ENCODE results near the gene PPP1R27. TPM values are rescaled to one million over a fixed set of nuclear protein-coding genes. Genes with fewer than 3 reads are reported as not detected.
A peak's percentile ranks its signal among the peaks of the same experiment; 100 is the strongest.

PPP1R27 gene
- total and polyA plus RNA-seq, 7 experiments from 2014 or later, result 0.13 TPM; not detected in 6

- Histone ChIP-seq H3K27me3 (ENCODE audit: control insufficient read depth in 2 of 2, insufficient read depth in 2 of 2, low read length in 2 of 2) (no peaks in the 10 kb centered on the region), H3K27ac (ENCODE audit: low read depth, low read length) (peak within 1 kb of the TSS; percentile 98), H3K4me1 (ENCODE audit: control insufficient read depth in 2 of 2, insufficient read depth in 2 of 2, low read length in 2 of 2) (peaks cover 25 to 28% of the 10 kb centered on the region in 2 donors), H3K36me3 (ENCODE audit: control insufficient read depth in 2 of 3, insufficient read depth in 3 of 3, low read length in 3 of 3) (peaks cover 8 to 21% (median 12%) of the 10 kb centered on the region in 3 experiments), H3K4me3 (ENCODE audit: low read length) (peak within 1 kb of the TSS; percentile 93), H3K9me3 (ENCODE audit: control insufficient read depth in 2 of 3, low read length in 3 of 3) (no peaks in the 10 kb centered on the region)
- CTCF ChIA-PET, result no interaction called here
- peaks cover 0 to 16% (median 0%) of the 10 kb centered on the region in 5 donors for H3K36me3 Mint-ChIP-seq
- no peaks in the 10 kb centered on the region for H3K27me3 Mint-ChIP-seq
- peaks cover 0 to 2% (median 0%) of the 10 kb centered on the region in 11 donors for H3K9me3 Mint-ChIP-seq
- intact Hi-C loops (cut with micrococcal nuclease), result loop anchor here (1.0 to 5.0 kb wide), 7 partner anchors 10 to 152 kb away; partner anchors contain the start of genes ALYREF (in 2 of the 2), ANAPC11 (in 2 of the 2), MAFG (in 2 of the 2) and LRRC45 (in 1 of the 2)
- DNase-seq (no peak), ATAC-seq (peak; percentile 82)
- POLR2A ChIA-PET, result interaction anchor here (0.7 to 4.5 kb wide), 9 partner anchors 8 to 356 kb away, joined by 3 to 62 read pairs (median 6); partner anchors contain the start of genes MCRIP1, P4HB and SIRT7
- peak within 1 kb of the TSS; percentile 82 to 92 (median 88) for H3K4me3 Mint-ChIP-seq
- peak within 1 kb of the TSS; percentile 89 to 97 (median 95) for H3K27ac Mint-ChIP-seq
- peaks cover 11 to 43% (median 41%) of the 10 kb centered on the region in 7 donors for H3K4me1 Mint-ChIP-seq
These were observed 36.1 kb upstream of the PPP1R27 start, which contains the start of gene ARHGDIA for GRCh38 chr17:81870981-81871386. TSS of gene ARHGDIA (minus strand) at chr17:81871337. CDS start at chr17:81869930, 1,407 bp downstream.

- Mint-ChIP-seq H3K27me3 (no peaks in the 10 kb centered on the region), H3K4me3 (peak overlapping the region; percentile 79 to 92 (median 84)), H3K27ac (peak overlapping the region; percentile 70 to 93 (median 90)), H3K36me3 (peaks cover 0 to 16% (median 0%) of the 10 kb centered on the region in 5 donors), H3K4me1 (peaks cover 11 to 46% (median 41%) of the 10 kb centered on the region in 7 donors), H3K9me3 (peaks cover 0 to 2% (median 0%) of the 10 kb centered on the region in 11 donors)
- intact Hi-C loops (cut with micrococcal nuclease), result loop anchor here (1.0 to 5.0 kb wide), 2 partner anchors 9 to 57 kb away; partner anchors contain the start of gene MAFG (in 2 of the 2)
- DNase-seq, result peak in 6 of 9 donors; percentile 29 to 61 (median 49)
- Histone ChIP-seq H3K27ac (ENCODE audit: low read depth, low read length) (peak overlapping the region; percentile 93), H3K27me3 (ENCODE audit: control insufficient read depth in 2 of 2, insufficient read depth in 2 of 2, low read length in 2 of 2) (no peaks in the 10 kb centered on the region), H3K9me3 (ENCODE audit: control insufficient read depth in 2 of 3, low read length in 3 of 3) (no peaks in the 10 kb centered on the region), H3K4me1 (ENCODE audit: control insufficient read depth in 2 of 2, insufficient read depth in 2 of 2, low read length in 2 of 2) (peaks cover 25 to 28% of the 10 kb centered on the region in 2 donors), H3K36me3 (ENCODE audit: control insufficient read depth in 2 of 3, insufficient read depth in 3 of 3, low read length in 3 of 3) (peaks cover 8 to 21% (median 12%) of the 10 kb centered on the region in 3 experiments), H3K4me3 (ENCODE audit: low read length) (peak overlapping the region; percentile 91)
- peak; percentile 26 for ATAC-seq
- ChIA-PET CTCF (interaction anchor here (0.6 kb wide), 1 partner anchor 327 kb away, joined by 3 read pairs; no protein-coding TSS in a partner anchor), POLR2A (interaction anchor here (0.6 to 4.5 kb wide), 16 partner anchors 8 to 355 kb away, joined by 3 to 62 read pairs (median 4); partner anchors contain the start of genes ARL16, HGS, MAFG and MCRIP1)
These were observed 35.5 kb upstream of the PPP1R27 start for GRCh38 chr17:81870131-81870980.

GRCh38 chr17:81869221-81870130 lies 34.6 kb upstream of the PPP1R27 start:
- H3K36me3 Mint-ChIP-seq, result peaks cover 0 to 14% (median 0%) of the 10 kb centered on the region in 5 donors

GRCh38 chr17:81868674-81869220 lies 33.9 kb upstream of the PPP1R27 start:
- peak overlapping the region in 6 of 10 donors; percentile 11 to 64 (median 33) for H3K4me3 Mint-ChIP-seq
- H3K9me3 ChIP-seq (ENCODE audit: control insufficient read depth in 2 of 3, low read length in 3 of 3), result no peaks in the 10 kb centered on the region
- peaks cover 0 to 14% (median 0%) of the 10 kb centered on the region in 5 donors for H3K36me3 Mint-ChIP-seq
- POLR2A ChIA-PET, result interaction anchor here (1.3 to 4.5 kb wide), 5 partner anchors 7 to 156 kb away, joined by 4 to 62 read pairs (median 15); partner anchors contain the start of genes MAFG and P4HB
- H3K4me3 ChIP-seq (ENCODE audit: low read length), result no peak overlapping the region
- intact Hi-C loops (cut with micrococcal nuclease), result loop anchor here in 1 of 2 donors (10.0 kb wide), 2 partner anchors 426 to 1414 kb away; no protein-coding TSS in a partner anchor
- peaks cover 12 to 40% (median 35%) of the 10 kb centered on the region in 7 donors for H3K4me1 Mint-ChIP-seq
- H3K36me3 ChIP-seq (ENCODE audit: control insufficient read depth in 2 of 3, insufficient read depth in 3 of 3, low read length in 3 of 3), result peaks cover 8 to 25% (median 12%) of the 10 kb centered on the region in 3 experiments
- DNase-seq (no peak), ATAC-seq (no peak)
- peak overlapping the region; percentile 93 for H3K27ac ChIP-seq (ENCODE audit: low read depth, low read length)
- H3K4me1 ChIP-seq (ENCODE audit: control insufficient read depth in 2 of 2, insufficient read depth in 2 of 2, low read length in 2 of 2), result peaks cover 25% of the 10 kb centered on the region in 2 donors
- peaks cover 0 to 2% (median 0%) of the 10 kb centered on the region in 11 donors for H3K9me3 Mint-ChIP-seq
- CTCF ChIA-PET, result no interaction called here
- no peaks in the 10 kb centered on the region for H3K27me3 ChIP-seq (ENCODE audit: control insufficient read depth in 2 of 2, insufficient read depth in 2 of 2, low read length in 2 of 2)
- H3K27ac Mint-ChIP-seq, result peak overlapping the region in 5 of 9 donors; percentile 9 to 63 (median 48)
- no peaks in the 10 kb centered on the region for H3K27me3 Mint-ChIP-seq

More at GRCh38 chr17:81869221-81870130, 34.6 kb upstream of the PPP1R27 start:
- peak overlapping the region; percentile 91 for H3K4me3 ChIP-seq (ENCODE audit: low read length)
- intact Hi-C loops (cut with micrococcal nuclease), result loop anchor here (1.0 to 10.0 kb wide), 4 partner anchors 8 to 1415 kb away; partner anchors contain the start of gene MAFG (in 2 of the 2)
- Mint-ChIP-seq H3K27me3 (no peaks in the 10 kb centered on the region), H3K27ac (peak overlapping the region; percentile 70 to 93 (median 90)), H3K4me3 (peak overlapping the region; percentile 79 to 92 (median 84)), H3K4me1 (peaks cover 11 to 43% (median 39%) of the 10 kb centered on the region in 7 donors), H3K9me3 (peaks cover 0 to 2% (median 0%) of the 10 kb centered on the region in 11 donors)
- no peaks in the 10 kb centered on the region for H3K27me3 ChIP-seq (ENCODE audit: control insufficient read depth in 2 of 2, insufficient read depth in 2 of 2, low read length in 2 of 2)
- H3K27ac ChIP-seq (ENCODE audit: low read depth, low read length), result peak overlapping the region; percentile 93
- H3K36me3 ChIP-seq (ENCODE audit: control insufficient read depth in 2 of 3, insufficient read depth in 3 of 3, low read length in 3 of 3), result peaks cover 8 to 21% (median 12%) of the 10 kb centered on the region in 3 experiments
- CTCF ChIA-PET, result interaction anchor here (0.6 kb wide), 1 partner anchor 326 kb away, joined by 3 read pairs; no protein-coding TSS in a partner anchor
- ATAC-seq, result no peak
- DNase-seq, result peak in 5 of 9 donors; percentile 34 to 67 (median 46)
- POLR2A ChIA-PET, result interaction anchor here (0.6 to 4.5 kb wide), 16 partner anchors 7 to 354 kb away, joined by 3 to 62 read pairs (median 4); partner anchors contain the start of genes ARL16, HGS, MAFG and MCRIP1
- no peaks in the 10 kb centered on the region for H3K9me3 ChIP-seq (ENCODE audit: control insufficient read depth in 2 of 3, low read length in 3 of 3)
- peaks cover 25 to 28% of the 10 kb centered on the region in 2 donors for H3K4me1 ChIP-seq (ENCODE audit: control insufficient read depth in 2 of 2, insufficient read depth in 2 of 2, low read length in 2 of 2)

DNA sequence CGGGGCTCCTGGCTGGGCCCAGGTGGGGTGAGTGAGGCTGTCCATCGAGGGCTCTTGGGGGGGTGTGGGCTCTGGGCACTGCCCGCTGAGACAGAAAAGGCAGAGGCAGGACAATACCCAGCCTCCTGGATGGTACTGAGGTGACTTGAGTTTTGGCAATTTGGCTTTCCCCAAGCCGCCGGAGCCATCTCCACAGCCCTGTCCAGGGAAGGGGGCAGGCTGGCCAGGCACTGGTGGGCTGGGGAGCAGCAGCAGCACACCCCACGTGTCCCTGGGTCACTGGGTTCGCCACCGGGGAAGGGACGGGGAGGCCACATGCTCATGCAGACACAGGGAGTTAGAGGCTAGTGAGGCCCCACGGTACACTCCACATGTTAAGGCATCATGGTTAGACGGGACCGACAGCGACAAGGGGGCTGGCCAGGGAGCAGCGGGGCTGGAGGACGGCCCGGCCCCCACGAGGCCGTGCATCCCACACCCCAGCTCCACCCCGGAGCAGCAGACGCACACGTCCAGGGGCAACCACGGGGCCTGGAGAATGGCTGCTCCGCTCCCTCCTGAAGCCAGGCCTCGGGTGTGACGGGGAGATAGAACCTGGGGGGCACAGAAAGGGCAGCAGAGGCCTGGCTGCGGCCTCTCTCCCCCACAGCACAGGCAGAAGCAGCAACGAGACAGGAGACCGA lies 33.3 kb upstream of the PPP1R27 start:
- Histone ChIP-seq H3K27ac (ENCODE audit: low read depth, low read length) (no peak overlapping the region), H3K4me3 (ENCODE audit: low read length) (no peak overlapping the region), H3K27me3 (ENCODE audit: control insufficient read depth in 2 of 2, insufficient read depth in 2 of 2, low read length in 2 of 2) (no peaks in the 10 kb centered on the region), H3K4me1 (ENCODE audit: control insufficient read depth in 2 of 2, insufficient read depth in 2 of 2, low read length in 2 of 2) (peaks cover 21 to 25% of the 10 kb centered on the region in 2 donors), H3K9me3 (ENCODE audit: control insufficient read depth in 2 of 3, low read length in 3 of 3) (no peaks in the 10 kb centered on the region), H3K36me3 (ENCODE audit: control insufficient read depth in 2 of 3, insufficient read depth in 3 of 3, low read length in 3 of 3) (peaks cover 8 to 31% (median 12%) of the 10 kb centered on the region in 3 experiments)
- Mint-ChIP-seq H3K27ac (peak overlapping the region in 3 of 9 donors; percentile 48 to 78 (median 76)), H3K36me3 (peaks cover 0 to 19% (median 0%) of the 10 kb centered on the region in 5 donors), H3K4me1 (peaks cover 18 to 43% (median 37%) of the 10 kb centered on the region in 7 donors), H3K4me3 (peak overlapping the region in 2 of 10 donors; percentile 30 to 60), H3K9me3 (peaks cover 0 to 4% (median 0%) of the 10 kb centered on the region in 11 donors), H3K27me3 (no peaks in the 10 kb centered on the region)
- intact Hi-C loops (cut with micrococcal nuclease), result loop anchor here in 1 of 2 donors (10.0 kb wide), 2 partner anchors 427 to 1413 kb away; no protein-coding TSS in a partner anchor
- DNase-seq (peak in 2 of 9 donors; percentile 15 to 19), ATAC-seq (no peak)
- ChIA-PET POLR2A (interaction anchor here (1.3 to 3.9 kb wide), 3 partner anchors 9 to 155 kb away, joined by 4 to 18 read pairs (median 5); no protein-coding TSS in a partner anchor), CTCF (no interaction called here)

All from naive thymus-derived CD4-positive, alpha-beta T cell (primary cell).